Upper lobe of left lung (tissue), 6 donors: Measurements from ENCODE around the gene HDAC5. TPM values are rescaled to one million over a fixed set of nuclear protein-coding genes. Genes with fewer than 3 reads are reported as not detected.
A peak's percentile ranks its signal among the peaks of the same experiment; 100 is the strongest.
"Not testable (repeated sequence)": the region's sequence is repeated elsewhere in the genome, so short reads cannot be mapped to it uniquely, and the experiment has no call there.

Experiments
- ATAC-seq, 2 donors: fragments of 200-7000 bp; cut with Tn5 transposase; one replicate each; pipeline ENCODE4 v1.9.1; 2022; ENCODE audit warnings: mild to moderate bottlenecking in 2 of 2, moderate library complexity in 2 of 2; ENCODE audit not compliant: low FRiP score in 2 of 2
- DNase-seq, 2 donors: peaks; one replicate each; pipeline ENCODE4 v3.0.0-alpha.2; 2019 to 2020
- H3K27ac ChIP-seq, 4 donors: fragments of 200-600 bp; sonication (generic); one replicate each; pipeline ENCODE4 v1.5.1; 2016 to 2019
- H3K27me3 ChIP-seq, 4 donors: fragments of 200-600 bp; sonication (generic); one replicate each; pipeline ENCODE4 v1.5.1; 2017 to 2019
- H3K36me3 ChIP-seq, 4 donors: fragments of 200-600 bp; sonication (generic); one replicate each; pipeline ENCODE4 v1.5.1; 2016 to 2019
- H3K4me1 ChIP-seq, 4 donors: fragments of 200-600 bp; sonication (generic); one replicate each; pipeline ENCODE4 v1.5.1; 2018 to 2019
- H3K4me3 ChIP-seq, 4 donors: fragments of 200-600 bp; sonication (generic); one replicate each; pipeline ENCODE4 v1.5.1; 2017 to 2019; ENCODE audit warnings: mild to moderate bottlenecking in 2 of 4, moderate library complexity in 1 of 4
- H3K9me3 ChIP-seq, 4 donors: fragments of 200-600 bp; sonication (generic); one replicate each; pipeline ENCODE4 v1.5.1; 2018 to 2019
- EP300 ChIP-seq, 4 donors: sonication (generic); formaldehyde crosslinking; IDR thresholded peaks; one replicate each; pipeline ENCODE4 v1.5.1; 2017; ENCODE audit warnings: antibody characterized with exemption in 4 of 4, control low read depth in 2 of 4
- POLR2A ChIP-seq, 4 donors: fragments of 450-650 bp; IDR thresholded peaks; one replicate each; pipeline ENCODE4 v1.5.1; 2016 to 2017; ENCODE audit warnings: antibody characterized with exemption in 4 of 4, mild to moderate bottlenecking in 2 of 4
- POLR2AphosphoS5 ChIP-seq, 2 donors: sonication (generic); formaldehyde crosslinking; IDR thresholded peaks; one replicate each; pipeline ENCODE4 v1.5.1; 2017; ENCODE audit warnings: antibody characterized with exemption in 2 of 2
- WGBS, 2 donors: methylation state at CpG; one replicate each; pipeline ENCODE4 v1.1.5; 2017 to 2018; 5-methylcytosine and 5-hydroxymethylcytosine counted together
- total RNA-seq, 6 donors: library from RNA; depleted of rRNA in 4 of 6; stranded (reverse); fragments of >200 nt in 4 of 6; gene quantifications; one replicate each; pipeline versions ENCODE4 v1.1.0 to v1.2.1, GENCODE V29; 2016 to 2021
- TF ChIP-seq, protein P1 (sequence below), 6 experiments: fragments of 450-650 bp in 4 of 6; fragments of 200-600 bp in 2 of 6; sonication (generic) in 2 of 6; IDR thresholded peaks; one replicate each; pipeline ENCODE4 v1.5.1; 2016 to 2019; ENCODE audit warnings: antibody characterized with exemption in 6 of 6
- donor health status: DM: no; HTN: no; CAD: no; lungs with moderate emphysema.
- donor health status: DM: no; HTN: yes; CAD: no; lungs with severe emphysema.

The HDAC5 gene
- total RNA-seq, 6 donors from 2014 or later = 59.9 to 138 (median 64.9) TPM

DNA sequence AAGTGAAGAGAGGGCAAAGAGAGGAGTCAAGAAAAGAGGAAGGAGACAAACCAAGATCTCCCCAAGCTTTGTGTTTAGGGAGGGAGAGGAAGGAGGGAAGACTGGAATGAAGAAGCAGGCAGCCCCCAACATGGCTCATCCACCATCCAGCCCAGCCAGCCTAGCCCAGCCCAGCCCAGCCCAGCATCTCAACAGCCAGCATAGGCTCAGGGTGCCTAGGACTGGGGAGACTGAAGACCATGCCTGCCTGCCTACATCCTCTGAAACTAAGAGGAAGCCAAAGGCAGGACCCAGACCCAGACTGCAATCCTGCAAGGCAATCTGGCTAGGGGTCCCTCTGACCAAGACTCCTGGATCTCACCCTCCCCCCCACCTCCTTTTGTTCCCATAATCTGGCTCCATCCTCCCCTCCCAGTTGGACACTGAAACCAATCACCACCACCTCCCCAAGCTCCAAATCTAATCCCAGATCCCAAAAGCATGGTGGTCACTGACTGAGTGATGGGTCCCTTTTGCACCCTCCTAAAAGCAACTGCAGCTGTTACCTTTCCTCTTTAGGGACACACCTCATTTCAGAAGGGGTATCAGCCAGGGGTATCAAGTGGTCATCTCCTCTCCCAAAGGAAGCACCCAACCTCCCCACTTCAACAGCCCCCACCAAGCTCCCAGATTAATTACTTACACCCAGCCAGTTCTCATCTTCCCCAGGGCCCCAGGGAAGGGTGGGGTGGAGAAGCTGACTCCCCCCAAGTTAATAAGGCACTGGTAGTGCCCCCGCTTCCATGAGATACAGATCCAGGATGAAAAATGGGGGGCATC, 1.2 kb downstream of the HDAC5 start:
- Histone ChIP-seq H3K4me3 (peak overlapping the region; percentile 78 to 97 (median 90)), H3K4me1 (peaks cover 30 to 53% (median 40%) of the 10 kb centered on the region in 4 donors), H3K9me3 (no peaks in the 10 kb centered on the region), H3K27me3 (no peaks in the 10 kb centered on the region), H3K36me3 (peaks cover 0 to 4% (median under 1%) of the 10 kb centered on the region in 4 donors), H3K27ac (peak overlapping the region; percentile 94 to 99 (median 94))
- 29 to 57% methylated on average over 1 of the region's 1 CpG for WGBS, 2 donors
- DNase-seq (no peak), ATAC-seq (no peak)
- no peak for TF ChIP-seq POLR2AphosphoS5 (IDR thresholded peaks at IDR 0.05)

DNA sequence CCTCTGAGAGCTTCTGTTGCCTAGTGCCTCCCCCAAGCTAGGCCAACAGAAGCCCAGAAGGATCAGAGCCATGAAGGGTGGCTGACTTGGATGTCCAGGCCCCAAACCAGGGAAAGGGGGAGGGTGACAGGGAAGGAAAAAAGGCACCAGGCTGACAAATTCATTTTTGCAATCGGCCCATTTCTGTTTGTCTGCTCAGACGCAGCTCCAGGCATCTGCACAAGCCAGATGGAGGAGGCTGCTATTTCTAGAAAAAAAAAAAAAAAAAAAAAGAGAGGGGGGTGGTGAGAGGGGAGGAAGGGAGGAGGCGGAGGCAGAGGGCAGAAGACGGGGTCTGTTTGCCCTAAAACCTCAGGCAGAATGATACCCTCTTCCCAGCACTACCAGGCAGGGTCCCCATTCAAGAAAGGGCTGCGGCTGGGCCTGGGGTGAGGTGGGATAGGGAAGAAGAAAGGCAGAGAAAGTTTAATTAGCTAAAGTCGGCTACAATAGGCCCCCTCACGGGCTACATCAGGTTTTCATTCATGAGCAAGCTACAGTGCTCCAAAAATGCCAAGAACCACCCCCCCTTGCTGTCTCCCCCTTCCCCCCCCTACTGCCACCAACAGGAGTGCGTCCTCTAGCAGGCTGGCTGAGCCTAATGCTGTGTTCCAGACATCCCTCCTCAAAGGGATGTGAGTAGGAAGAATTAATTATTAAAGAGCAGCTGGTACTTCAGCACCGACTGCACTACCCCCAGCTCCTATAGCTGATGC, 2.4 kb downstream of the HDAC5 start:
- TF ChIP-seq EP300 (IDR thresholded peaks at IDR 0.05) (no peak), POLR2AphosphoS5 (IDR thresholded peaks at IDR 0.05) (no peak), POLR2A (IDR thresholded peaks at IDR 0.05) (no peak)
- TF ChIP-seq, protein P1, sequence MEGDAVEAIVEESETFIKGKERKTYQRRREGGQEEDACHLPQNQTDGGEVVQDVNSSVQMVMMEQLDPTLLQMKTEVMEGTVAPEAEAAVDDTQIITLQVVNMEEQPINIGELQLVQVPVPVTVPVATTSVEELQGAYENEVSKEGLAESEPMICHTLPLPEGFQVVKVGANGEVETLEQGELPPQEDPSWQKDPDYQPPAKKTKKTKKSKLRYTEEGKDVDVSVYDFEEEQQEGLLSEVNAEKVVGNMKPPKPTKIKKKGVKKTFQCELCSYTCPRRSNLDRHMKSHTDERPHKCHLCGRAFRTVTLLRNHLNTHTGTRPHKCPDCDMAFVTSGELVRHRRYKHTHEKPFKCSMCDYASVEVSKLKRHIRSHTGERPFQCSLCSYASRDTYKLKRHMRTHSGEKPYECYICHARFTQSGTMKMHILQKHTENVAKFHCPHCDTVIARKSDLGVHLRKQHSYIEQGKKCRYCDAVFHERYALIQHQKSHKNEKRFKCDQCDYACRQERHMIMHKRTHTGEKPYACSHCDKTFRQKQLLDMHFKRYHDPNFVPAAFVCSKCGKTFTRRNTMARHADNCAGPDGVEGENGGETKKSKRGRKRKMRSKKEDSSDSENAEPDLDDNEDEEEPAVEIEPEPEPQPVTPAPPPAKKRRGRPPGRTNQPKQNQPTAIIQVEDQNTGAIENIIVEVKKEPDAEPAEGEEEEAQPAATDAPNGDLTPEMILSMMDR (IDR thresholded peaks at IDR 0.05) = no peak
- DNase-seq = no peak
- H3K9me3 ChIP-seq = no peaks in the 10 kb centered on the region
- H3K27me3 ChIP-seq = no peaks in the 10 kb centered on the region
- H3K4me1 ChIP-seq = peaks cover 30 to 54% (median 40%) of the 10 kb centered on the region in 4 donors
- no peak for ATAC-seq
- 51 to 59% methylated on average over 9 of the region's 9 CpGs for WGBS, 2 donors
- H3K4me3 ChIP-seq = peak overlapping the region in 2 of 4 donors; percentile 78 to 97
- H3K27ac ChIP-seq = peak overlapping the region in 3 of 4 donors; percentile 42 to 99 (median 94)
- H3K36me3 ChIP-seq = peaks cover 0 to 15% (median 7%) of the 10 kb centered on the region in 4 donors

DNA sequence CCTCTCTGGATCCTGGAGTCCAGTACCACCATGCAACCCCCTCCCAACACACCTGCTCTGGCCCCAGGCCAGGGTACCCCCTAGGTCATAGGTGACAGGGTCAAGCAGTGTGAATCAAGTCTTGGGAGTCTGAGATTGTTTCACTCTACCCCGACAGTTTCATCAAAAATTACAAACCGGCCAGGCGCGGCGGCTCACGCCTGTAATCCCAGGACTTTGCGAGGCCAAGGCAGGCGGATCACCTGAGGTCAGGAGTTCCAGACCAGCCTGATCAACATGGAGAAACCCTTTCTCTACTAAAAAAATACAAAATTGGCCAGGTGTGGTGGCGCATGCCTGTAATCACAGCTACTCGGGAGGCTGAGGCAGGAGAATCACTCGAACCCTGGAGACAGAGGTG, 3.2 kb downstream of the HDAC5 start:
- H3K4me3 ChIP-seq, DNase-seq, H3K27me3 ChIP-seq, H3K9me3 ChIP-seq, ATAC-seq: not testable (repeated sequence)
- Histone ChIP-seq H3K27ac (peak overlapping the region in 3 of 4 donors; percentile 15 to 99 (median 42)), H3K4me1 (peaks cover 34 to 59% (median 43%) of the 10 kb centered on the region in 4 donors), H3K36me3 (peaks cover 0 to 23% (median 8%) of the 10 kb centered on the region in 4 donors)
- 94% methylated on average over 10 to 11 of the region's 11 CpGs for WGBS, 2 donors

DNA sequence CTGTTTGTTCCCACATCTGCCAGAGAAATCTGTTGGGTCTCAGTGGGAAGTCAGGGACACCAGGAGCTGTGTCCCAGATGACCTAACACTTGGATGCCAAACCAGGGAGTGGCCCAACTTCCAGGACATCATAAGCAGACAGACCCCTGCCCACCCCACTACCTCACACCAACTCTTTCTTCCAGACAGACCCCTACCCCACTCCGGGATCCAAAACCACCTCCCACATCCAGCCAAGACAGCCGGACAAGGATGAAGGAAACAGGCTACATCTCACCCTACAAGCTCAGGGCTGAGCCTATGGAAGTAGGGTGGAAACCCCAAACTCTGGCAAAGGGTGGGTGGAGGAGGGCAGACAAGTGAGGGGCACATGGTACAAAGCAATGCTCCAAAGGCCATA, 3.6 kb downstream of the HDAC5 start:
- peak overlapping the region in 2 of 4 donors; percentile 15 to 57 for H3K27ac ChIP-seq
- TF ChIP-seq POLR2AphosphoS5 (IDR thresholded peaks at IDR 0.05) (no peak), EP300 (IDR thresholded peaks at IDR 0.05) (no peak), POLR2A (IDR thresholded peaks at IDR 0.05) (no peak)
- TF ChIP-seq, protein P1 (IDR thresholded peaks at IDR 0.05) = no peak
- DNase-seq (no peak), ATAC-seq (no peak)
- H3K4me3 ChIP-seq = no peak overlapping the region
- peaks cover 34 to 59% (median 43%) of the 10 kb centered on the region in 4 donors for H3K4me1 ChIP-seq
- H3K36me3 ChIP-seq = peaks cover 0 to 26% (median 8%) of the 10 kb centered on the region in 4 donors
- H3K9me3 ChIP-seq = no peaks in the 10 kb centered on the region
- 93 to 100% methylated on average over 2 of the region's 2 CpGs for WGBS, 2 donors
- no peaks in the 10 kb centered on the region for H3K27me3 ChIP-seq

DNA sequence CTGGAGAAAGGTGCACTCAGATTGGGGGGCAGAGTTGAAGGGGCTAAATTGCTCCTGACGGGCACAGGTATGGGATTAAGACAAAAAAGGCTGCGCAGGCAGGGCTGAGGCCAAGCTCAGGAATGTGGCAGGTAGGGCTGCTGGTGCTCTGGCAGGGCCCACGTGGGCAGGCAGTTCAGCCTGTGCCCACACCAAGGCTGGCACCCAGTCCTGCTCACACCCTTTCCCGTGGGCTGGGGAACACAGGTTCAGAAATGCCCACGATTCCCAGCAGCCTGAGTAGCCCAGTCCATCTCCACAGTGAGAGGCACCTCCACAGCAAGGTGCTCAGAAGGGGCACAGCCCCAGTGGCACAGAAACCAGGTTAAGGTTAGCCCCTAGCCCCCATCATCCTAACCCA, 4.4 kb downstream of the HDAC5 start:
- TF ChIP-seq EP300 (IDR thresholded peaks at IDR 0.05) = no peak
- TF ChIP-seq, protein P1 (IDR thresholded peaks at IDR 0.05) = no peak
- TF ChIP-seq POLR2AphosphoS5 (IDR thresholded peaks at IDR 0.05) = no peak
- TF ChIP-seq POLR2A (IDR thresholded peaks at IDR 0.05) = no peak
- Histone ChIP-seq H3K4me1 (peaks cover 30 to 53% (median 37%) of the 10 kb centered on the region in 4 donors), H3K27me3 (no peaks in the 10 kb centered on the region), H3K4me3 (no peak overlapping the region), H3K27ac (peak overlapping the region in 3 of 4 donors; percentile 22 to 27 (median 24)), H3K36me3 (peaks cover 0 to 33% (median 13%) of the 10 kb centered on the region in 4 donors), H3K9me3 (no peaks in the 10 kb centered on the region)
- DNase-seq (no peak), ATAC-seq (no peak)
- 64 to 100% methylated on average over 2 to 5 of the region's 5 CpGs for WGBS, 2 donors
